ENCODE results near the gene GAS7. TPM values are rescaled to one million over a fixed set of nuclear protein-coding genes. Genes with fewer than 3 reads are reported as not detected.

The GAS7 gene
- total RNA-seq, 6 donors from 2014 or later: 19.9 to 87.1 (median 41.5) TPM

DNA sequence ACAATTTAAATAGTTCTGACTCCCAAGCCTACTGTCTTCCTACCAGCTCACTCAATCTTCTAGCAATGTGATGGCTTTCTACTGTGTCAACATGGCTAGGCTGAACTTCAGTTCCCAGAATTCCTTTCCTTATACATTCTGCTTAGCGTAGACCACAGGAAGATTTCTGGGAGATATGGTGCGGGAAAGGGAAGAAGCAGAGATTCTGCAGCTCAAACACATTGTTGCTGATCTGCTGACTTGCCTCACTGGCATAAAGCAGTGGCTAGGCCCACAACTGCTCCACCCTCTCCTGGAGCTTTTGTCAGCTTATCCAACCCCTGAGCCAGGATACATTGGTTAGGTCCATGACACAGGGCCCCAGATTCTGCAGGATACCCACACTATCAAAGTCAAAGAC is 58.8 kb downstream of the GAS7 start:
- Histone ChIP-seq H3K9me3 (no peaks in the 10 kb centered on the region), H3K36me3 (no peaks in the 10 kb centered on the region), H3K4me3 (no peak overlapping the region), H3K27ac (no peak overlapping the region), H3K27me3 (no peaks in the 10 kb centered on the region), H3K4me1 (peaks cover 0 to 8% (median 2%) of the 10 kb centered on the region in 4 donors)
- WGBS, 2 donors: 66 to 69% methylated on average over 2 of the region's 2 CpGs
- ATAC-seq (ENCODE audit: low FRiP score in 2 of 2): no peak
- TF ChIP-seq CTCF (IDR thresholded peaks at IDR 0.05) (no peak), POLR2A (IDR thresholded peaks at IDR 0.05) (no peak), EP300 (IDR thresholded peaks at IDR 0.05) (no peak), POLR2AphosphoS5 (IDR thresholded peaks at IDR 0.05) (no peak)
- no peak for DNase-seq

DNA sequence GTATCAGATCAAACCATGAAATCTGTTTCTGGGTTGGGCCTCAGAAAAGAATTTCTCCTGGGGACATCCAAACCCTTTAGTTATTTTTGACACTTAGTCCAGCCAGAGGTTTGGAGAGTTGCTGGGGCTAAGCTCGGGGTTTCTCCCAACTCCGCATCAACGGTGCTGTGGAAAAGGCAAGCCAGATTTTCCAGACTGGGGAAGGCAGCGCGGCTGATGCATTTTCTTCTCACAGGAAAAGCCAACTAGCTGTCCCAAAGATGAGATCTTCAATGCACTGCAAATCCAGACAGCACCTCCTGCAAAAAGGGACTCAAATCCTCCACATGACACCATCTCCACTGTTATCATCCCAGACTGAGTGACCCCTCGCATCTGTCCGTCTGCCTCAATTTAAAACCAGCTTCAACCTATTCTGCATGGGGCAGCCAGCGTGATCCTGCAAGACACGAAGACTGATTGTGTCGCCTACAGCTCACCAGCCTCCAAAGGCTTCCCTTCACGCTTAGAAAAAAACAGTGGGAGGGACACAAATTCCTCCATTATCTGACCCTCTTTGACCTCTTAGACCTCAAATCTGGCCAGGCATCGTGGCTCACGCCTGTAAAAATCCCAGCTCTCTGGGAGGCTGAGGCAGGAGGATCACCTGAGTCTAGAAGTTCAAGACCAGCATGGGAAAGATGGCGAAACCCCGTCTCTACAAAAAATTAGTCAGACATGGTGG is 62.0 kb downstream of the GAS7 start:
- no peak for DNase-seq

DNA sequence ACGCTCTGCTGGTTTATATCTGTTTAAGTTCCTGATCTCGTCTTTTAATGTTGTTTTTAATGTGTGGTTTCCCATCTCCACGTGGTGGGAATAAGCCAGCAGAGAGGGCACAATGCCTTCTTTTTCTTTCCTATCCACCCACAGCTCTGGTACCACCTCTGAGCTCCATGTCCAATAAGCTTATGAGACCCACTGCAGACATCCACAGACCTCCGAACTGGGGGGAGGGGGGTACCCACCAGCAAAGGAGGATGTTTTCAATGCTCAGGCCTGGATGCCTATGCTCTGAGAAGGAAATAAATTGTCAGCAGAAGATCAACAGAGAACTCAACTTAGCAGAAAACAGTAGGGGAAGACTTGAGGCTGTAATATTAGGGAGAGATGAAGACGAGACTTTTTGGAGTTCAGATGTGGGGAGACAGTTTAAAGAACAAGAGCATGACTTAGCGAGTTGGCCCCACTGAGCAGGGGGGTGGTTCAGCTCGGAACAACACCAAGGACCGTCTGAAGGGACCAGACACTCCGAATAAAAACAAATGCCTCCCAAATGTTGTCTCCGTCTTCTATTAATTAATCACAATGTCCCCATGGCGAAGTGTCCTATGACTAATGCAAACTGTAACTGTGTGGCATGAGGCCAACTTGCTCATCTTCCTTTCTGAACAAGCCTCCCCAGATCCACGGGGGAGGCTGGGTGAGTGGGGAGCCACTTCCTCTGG is 62.7 kb downstream of the GAS7 start:
- peaks cover 0 to 6% (median 2%) of the 10 kb centered on the region in 4 donors for H3K4me1 ChIP-seq
- TF ChIP-seq POLR2A (IDR thresholded peaks at IDR 0.05): no peak
- no peak for TF ChIP-seq CTCF (IDR thresholded peaks at IDR 0.05)
- TF ChIP-seq POLR2AphosphoS5 (IDR thresholded peaks at IDR 0.05): no peak
- no peak for TF ChIP-seq EP300 (IDR thresholded peaks at IDR 0.05)
- H3K9me3 ChIP-seq: no peaks in the 10 kb centered on the region
- no peaks in the 10 kb centered on the region for H3K36me3 ChIP-seq
- WGBS, 2 donors: 44 to 56% methylated on average over 12 of the region's 12 CpGs
- H3K4me3 ChIP-seq: no peak overlapping the region
- no peaks in the 10 kb centered on the region for H3K27me3 ChIP-seq
- DNase-seq: peak in 1 of 2 donors; percentile 65
- ATAC-seq (ENCODE audit: low FRiP score in 2 of 2): peak; percentile 42 to 91
- peak overlapping the region in 2 of 4 donors; percentile 43 to 56 for H3K27ac ChIP-seq

More for the DNA sequence above, 62.0 kb downstream of the GAS7 start:
- Histone ChIP-seq H3K36me3 (no peaks in the 10 kb centered on the region), H3K4me3 (no peak overlapping the region), H3K27me3 (no peaks in the 10 kb centered on the region), H3K9me3 (no peaks in the 10 kb centered on the region), H3K4me1 (peaks cover 0 to 6% (median 2%) of the 10 kb centered on the region in 4 donors), H3K27ac (no peak overlapping the region)
- no peak for ATAC-seq (ENCODE audit: low FRiP score in 2 of 2)
- TF ChIP-seq EP300 (IDR thresholded peaks at IDR 0.05): no peak
- no peak for TF ChIP-seq POLR2A (IDR thresholded peaks at IDR 0.05)
- TF ChIP-seq CTCF (IDR thresholded peaks at IDR 0.05): no peak
- no peak for TF ChIP-seq POLR2AphosphoS5 (IDR thresholded peaks at IDR 0.05)
- WGBS, 2 donors: 75 to 79% methylated on average over 15 of the region's 15 CpGs

DNA sequence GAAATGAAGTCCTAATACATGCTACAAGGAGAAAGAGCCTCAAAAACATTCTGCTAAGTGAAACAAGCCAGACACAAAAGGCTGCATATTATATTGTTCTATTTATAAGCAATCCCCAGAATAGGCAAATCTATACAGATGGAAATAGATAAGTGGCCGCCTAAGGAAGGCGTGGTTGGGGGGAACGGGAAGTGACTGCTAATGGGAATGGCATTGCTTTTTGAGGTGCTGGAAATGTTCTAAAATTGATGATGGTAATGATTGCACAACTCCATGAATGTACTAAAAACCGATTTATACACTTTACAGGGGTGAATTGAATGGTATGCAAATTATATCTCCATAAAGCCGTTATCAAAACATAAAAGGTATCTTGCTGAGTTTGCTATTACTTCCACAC is 67.7 kb downstream of the GAS7 start:
- 59 to 65% methylated on average over 5 of the region's 5 CpGs for WGBS, 2 donors
- ATAC-seq (ENCODE audit: low FRiP score in 2 of 2): no peak

More for the DNA sequence above, 67.7 kb downstream of the GAS7 start:
- H3K36me3 ChIP-seq: no peaks in the 10 kb centered on the region
- no peak overlapping the region for H3K27ac ChIP-seq
- no peaks in the 10 kb centered on the region for H3K27me3 ChIP-seq
- no peak for TF ChIP-seq CTCF (IDR thresholded peaks at IDR 0.05)
- TF ChIP-seq POLR2A (IDR thresholded peaks at IDR 0.05): no peak
- no peak for TF ChIP-seq EP300 (IDR thresholded peaks at IDR 0.05)
- no peak for TF ChIP-seq POLR2AphosphoS5 (IDR thresholded peaks at IDR 0.05)
- no peak overlapping the region for H3K4me3 ChIP-seq
- no peaks in the 10 kb centered on the region for H3K9me3 ChIP-seq
- H3K4me1 ChIP-seq: peaks cover 0 to 17% (median 10%) of the 10 kb centered on the region in 4 donors
- DNase-seq: no peak
